Measurements from ENCODE around the gene ANKRD13C.

DNA sequence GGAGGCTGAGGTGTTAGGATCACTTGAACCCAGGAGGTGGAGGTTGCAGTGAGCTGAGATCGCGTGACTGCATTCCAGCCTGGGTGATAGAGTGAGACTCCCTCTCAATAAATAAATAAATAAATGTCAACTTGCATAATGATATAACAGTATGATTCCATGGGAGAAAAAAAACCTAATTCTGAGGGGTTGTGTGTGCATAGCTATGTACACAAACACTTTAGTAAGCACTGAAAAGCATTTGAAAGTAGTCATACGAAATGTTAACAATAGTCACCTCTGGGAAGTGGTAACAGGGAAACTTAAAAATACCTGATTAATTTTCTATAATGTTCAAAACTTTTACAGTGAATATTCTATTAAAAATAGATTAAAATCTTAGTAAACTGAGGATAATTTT lies 43.2 kb downstream of the ANKRD13C start:
- TF ChIP-seq, protein P1, sequence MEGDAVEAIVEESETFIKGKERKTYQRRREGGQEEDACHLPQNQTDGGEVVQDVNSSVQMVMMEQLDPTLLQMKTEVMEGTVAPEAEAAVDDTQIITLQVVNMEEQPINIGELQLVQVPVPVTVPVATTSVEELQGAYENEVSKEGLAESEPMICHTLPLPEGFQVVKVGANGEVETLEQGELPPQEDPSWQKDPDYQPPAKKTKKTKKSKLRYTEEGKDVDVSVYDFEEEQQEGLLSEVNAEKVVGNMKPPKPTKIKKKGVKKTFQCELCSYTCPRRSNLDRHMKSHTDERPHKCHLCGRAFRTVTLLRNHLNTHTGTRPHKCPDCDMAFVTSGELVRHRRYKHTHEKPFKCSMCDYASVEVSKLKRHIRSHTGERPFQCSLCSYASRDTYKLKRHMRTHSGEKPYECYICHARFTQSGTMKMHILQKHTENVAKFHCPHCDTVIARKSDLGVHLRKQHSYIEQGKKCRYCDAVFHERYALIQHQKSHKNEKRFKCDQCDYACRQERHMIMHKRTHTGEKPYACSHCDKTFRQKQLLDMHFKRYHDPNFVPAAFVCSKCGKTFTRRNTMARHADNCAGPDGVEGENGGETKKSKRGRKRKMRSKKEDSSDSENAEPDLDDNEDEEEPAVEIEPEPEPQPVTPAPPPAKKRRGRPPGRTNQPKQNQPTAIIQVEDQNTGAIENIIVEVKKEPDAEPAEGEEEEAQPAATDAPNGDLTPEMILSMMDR (IDR thresholded peaks at IDR 0.05) = no peak
- TF ChIP-seq POLR2A (IDR thresholded peaks at IDR 0.05) = no peak
